Islet of Langerhans (tissue), 1 donor: ENCODE results near the gene SLC36A1.
"Not testable (repeated sequence)": the region's sequence is repeated elsewhere in the genome, so short reads cannot be mapped to it uniquely, and the experiment has no call there.

Experiments
- FAIRE-seq: peaks from one replicate; lab custom pipeline; 2011; peaks lifted over from hg19 to GRCh38; lab: Jason Lieb, UNC

SLC36A1 gene

DNA sequence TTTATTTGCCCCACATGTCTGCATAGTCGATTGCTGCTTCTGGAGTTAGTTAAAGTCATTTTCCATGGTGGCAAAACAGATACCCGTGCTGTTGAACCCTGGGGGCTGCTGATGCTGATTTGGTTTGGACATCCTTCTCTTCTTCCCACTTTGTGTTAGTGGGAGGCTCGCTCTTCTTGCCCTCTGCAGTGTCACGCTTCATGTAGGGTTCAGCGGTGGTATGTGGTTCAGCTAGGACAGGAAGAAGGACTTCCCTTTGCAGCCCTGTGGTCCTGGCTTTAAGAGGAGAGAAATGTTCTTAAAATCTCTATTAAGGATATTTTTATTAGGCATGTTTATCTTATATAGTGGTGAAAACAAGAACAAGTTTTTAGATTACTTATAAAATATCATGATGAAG lies 36.2 kb downstream of the SLC36A1 start:
- FAIRE-seq: no peak

DNA sequence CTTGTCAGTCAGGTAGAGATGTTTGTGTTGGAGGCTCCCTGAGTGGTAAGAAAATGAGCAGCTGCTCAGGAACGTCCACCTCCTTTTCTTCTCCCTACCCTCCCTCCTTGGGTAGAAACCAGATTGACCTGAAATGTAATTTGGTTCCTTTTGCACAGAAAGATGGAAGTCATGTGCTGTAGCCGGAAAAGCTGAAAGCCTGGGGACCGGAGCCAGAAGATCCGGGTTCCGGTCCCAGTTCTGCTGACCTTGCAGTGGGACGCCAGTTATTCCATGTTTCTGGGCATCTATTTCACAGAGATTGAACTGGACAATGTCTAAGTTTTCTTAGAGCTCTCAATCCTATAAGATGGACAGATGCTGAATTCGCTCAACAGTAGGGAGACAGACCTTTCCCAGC lies 40.1 kb downstream of the SLC36A1 start:
- no peak for FAIRE-seq

DNA sequence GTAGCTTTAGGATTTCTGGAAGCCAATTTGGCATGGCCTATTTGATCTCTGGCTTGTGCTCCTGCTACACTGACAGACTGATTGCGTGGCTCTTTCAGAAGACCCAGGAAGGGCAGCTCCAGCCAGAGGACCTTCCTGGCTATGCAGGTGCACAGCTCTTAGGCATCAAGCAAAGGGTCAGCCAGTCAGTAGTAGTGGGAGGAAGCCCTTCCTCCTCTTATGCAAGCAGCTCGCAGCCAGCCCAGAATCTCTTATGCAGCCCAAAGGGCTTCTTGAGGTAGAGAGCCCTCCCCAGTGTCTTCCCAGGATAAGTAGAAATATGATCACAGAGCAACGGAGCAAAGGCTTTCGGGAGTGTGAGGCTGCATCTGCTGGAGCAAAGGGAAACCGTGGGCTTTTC lies 43.2 kb downstream of the SLC36A1 start:
- FAIRE-seq: no peak

DNA sequence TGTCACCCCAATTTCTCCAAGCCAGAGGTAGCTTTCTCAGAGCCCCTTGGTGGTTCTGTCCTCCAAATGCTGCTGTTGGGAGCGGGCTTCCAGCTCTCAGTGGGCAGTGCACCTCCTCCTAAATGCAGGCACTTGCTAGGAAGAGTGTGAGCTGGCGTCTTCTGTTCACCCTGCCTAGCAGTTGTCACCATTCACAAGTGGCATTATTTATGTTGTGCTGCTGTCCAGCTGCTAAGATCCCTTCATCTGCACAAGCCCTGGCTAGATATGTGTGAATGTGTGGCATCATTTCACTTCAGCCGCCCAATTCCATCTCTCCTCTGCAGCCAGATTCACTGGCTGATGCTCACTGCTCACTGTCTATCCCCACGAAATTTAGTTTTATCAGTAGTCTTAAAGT lies 43.7 kb downstream of the SLC36A1 start:
- no peak for FAIRE-seq

DNA sequence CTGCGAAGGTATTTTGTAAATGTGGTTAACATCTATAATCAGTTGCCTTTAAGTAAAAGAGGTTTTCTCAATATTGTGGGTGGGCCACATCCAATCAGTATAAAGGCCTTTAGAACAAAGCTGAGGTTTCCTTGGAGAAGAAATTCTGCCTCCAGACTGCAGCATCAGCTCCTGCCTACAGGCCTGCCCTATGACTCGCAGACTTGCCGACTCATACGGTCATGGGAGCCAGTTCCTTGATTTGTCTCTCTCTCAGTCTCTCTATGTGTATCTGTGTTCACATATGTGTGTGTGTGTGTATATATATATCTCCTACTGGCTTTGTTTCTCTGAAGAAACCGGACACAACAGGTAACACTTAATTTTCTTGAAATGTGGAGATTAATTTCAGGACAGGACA lies 45.3 kb downstream of the SLC36A1 start:
- no peak for FAIRE-seq

DNA sequence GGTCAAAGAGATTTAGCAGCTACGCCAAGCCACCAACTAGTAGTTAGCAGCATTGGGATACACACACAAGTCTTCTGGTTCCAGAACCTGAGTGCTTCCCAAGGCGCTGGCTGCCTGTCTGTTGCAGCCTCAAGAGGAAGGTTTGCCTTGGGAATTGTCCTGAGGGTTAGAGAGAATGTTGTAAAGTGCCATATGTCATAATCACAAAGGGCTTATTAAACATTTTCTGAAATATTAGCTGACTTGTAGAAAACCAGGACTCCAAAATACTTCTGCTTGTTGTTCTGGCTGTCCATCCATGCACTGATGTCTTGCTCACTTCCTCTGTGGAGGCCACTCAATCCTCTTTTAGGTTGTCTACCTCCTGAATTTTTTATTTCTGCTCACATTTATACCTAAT lies 46.3 kb downstream of the SLC36A1 start:
- FAIRE-seq: no peak

DNA sequence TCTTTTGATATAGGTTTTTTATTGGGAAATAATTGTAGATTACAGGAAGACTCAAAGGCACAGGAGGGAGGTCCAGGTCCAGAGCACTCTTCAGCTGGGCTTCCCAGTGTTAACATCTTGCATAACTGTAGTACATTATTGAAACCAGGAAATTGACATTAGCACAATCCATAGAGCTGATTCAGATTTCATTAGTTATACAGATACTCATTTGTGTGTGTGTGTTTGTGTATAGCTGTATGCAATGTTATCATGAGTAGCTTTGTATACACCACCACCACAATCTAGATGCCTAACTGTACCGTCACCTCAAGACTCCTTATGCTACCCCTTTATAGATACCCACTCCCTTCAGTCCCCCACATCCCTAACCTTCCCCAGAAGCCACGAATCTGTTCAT lies 47.9 kb downstream of the SLC36A1 start:
- FAIRE-seq: no peak

DNA sequence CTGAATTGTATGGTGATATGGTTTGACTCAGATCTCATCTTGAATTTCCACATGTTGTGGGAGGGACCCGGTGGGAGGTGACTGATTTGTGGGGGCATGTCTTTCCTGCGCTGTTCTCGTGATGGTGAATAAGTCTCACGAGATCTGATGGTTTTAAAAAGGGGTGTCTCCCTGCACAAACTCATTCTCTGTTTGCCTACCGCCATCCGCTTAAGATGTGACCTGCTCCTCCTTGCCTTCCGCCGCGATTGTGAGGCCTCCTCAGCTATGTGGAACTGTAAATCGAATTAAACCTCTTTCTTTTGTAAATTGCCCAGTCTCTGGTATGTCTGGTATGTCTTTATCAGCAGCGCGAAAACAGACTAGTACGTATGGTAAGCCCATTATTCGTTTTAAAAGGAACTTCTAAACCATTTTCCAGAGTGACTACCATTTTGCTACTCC lies 48.7 kb downstream of the SLC36A1 start:
- FAIRE-seq: no peak

DNA sequence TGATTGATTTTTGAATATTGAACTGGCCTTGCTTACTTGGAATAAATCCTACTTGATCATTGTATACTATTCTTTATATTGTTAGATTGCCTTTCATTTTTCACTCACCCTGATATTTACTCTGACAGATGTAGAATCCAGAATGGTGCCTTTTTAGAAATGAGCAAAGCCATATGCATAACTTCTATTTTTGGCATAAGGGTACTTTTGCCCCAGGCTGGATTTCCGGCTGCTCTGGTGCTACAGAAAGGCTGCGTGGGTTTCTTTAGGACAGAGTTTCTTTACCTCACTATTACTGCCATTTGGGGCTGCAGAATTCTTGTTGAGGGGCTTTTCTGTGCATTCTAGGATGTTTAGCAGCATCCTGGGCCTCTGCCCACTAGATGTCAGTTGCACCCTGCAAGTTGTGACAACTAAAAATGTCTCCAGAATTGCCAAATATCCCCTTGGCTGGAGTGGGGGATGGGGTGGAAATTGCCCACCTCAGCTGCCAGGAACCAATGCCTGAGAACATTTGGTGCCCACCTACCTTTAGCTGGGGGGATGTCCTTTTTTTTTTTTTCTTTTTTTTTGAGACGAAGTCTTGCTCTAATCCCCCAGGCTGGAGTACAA lies 50.1 kb downstream of the SLC36A1 start:
- no peak for FAIRE-seq

DNA sequence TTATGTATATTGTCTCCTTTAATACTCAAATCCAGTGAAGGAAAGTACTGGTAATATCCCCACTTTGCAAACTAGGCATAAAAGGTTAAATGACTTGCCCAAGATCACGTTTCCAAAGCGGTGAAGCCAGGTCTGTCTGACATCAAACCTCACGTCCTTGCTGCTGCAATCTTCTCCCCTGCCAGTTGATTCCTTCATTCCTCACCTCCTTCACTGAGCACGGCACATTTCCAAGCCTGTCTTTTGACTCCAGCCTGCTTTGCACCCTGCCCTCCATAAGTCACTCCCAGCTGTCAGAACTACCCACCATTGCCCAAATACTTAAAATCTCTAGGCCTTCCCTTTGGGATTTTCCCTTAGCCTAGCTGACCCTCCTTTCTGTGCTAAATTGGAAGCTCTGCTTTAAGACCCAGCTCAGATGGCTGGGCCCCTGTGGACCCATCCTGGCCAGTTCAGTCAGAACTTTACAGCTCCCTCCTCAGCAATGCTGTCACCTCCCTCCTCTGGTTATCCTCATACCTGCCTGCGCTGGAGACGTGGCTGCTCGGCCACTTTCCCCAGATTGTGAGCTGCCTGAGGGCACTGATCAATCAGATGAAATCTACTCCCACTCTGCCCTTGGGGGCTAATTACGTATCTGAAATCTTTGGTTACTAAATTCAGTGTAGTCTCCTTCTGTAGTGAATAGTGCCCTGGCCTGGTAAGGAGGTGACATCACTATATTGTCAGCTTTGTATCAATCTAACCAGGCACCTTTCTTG lies 51.2 kb downstream of the SLC36A1 start:
- no peak for FAIRE-seq

DNA sequence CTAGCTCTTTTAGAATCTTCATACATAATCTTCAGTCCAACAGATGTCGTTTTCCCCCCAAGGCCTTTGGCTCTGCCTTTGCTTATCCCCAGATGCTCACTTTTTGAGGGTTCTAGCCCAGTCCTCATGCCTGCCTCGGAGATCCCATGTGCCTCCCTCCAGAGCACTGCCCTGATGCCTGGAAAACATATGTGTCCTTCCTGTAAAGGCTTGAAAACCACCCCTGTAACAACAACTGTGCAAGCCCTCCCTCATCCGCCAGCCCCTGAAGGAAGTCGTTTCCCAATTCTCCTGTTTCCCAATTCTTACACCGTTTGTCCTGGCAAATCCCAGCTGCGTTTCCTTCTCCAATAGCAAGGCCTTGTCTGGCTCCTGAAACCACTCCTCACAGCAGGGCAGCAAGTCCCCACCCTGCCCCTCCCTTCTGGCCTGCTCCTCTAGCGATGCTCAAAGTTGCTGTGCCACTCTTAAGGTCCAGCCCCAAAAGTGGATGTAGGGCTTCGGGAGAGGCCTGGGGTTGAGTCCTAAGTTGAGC lies 52.2 kb downstream of the SLC36A1 start:
- FAIRE-seq: no peak

DNA sequence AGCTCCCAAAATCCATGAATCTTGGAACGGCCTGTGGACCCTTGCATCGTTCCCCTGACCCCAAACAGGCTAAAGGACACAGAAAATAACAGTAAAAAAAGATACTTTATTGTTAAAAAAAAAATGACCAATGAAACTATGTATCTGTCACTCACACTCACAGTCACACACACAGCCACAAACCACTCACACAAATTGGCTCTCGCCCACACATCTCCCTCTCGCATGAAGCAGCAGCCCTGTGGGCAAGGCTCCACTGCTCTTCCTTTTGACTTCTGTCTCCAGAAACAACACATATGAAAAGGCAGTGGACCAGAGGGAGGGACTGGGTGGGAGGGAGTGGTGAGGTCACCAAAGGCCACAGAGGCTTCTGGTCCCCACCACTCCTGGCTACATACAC lies 56.6 kb downstream of the SLC36A1 start:
- no peak for FAIRE-seq

DNA sequence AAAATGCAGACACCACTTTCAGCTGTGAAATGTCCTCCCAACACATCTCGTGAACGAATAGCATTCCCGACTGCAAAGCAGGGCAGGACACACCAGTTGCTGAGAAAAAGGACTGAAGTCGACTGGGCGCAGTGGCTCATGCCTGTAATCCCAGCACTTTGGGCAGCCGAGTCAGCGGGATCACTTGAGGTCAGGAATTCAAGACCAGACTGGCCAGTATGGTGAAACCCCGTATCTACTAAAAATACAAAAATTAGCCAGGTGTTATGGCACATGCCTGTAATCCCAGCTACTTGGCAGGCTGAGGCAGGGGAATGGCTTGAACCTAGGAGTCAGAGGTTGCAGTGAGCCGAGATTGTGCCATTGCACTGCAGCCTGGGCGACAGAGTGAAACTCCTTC lies 60.9 kb downstream of the SLC36A1 start:
- not testable (repeated sequence) for FAIRE-seq

DNA sequence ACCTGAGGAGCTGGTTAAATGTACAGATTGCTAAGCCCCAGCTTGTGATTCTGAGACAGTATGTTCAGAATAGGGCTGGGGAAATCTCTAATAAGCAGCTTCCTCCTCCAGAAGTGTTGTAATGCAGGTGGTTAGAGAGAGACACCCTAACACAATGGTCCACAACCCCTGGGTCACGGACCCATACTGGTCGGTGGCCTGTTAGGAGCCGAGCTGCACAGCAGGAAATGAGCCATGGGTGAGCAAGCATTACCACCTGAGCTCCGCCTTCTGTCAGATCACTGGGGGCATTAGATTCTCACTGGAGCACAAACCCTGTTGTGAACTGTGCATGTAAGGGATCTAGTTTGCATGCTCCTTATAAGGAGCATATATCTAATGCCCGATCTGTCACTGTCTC lies 61.8 kb downstream of the SLC36A1 start:
- FAIRE-seq: no peak

DNA sequence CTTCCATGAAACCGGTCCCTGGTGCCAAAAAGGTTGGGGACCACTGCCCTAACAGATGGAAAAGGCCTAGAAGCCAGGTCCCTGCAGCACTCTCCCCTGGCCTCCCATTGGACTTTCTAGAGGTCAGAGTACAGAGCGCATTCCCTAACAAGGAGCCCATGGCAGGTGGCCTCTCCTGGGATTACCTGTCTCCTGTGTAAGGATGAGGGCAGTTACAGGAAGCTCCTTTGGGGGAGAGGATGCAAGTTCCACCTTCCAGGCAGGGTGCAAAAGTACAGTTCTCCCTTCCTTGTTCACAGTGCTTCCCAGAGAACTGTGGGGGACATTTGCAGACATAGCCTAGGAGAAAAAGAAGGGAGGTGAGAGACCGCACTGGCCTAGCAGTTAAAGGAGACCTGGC lies 62.4 kb downstream of the SLC36A1 start:
- FAIRE-seq: no peak

DNA sequence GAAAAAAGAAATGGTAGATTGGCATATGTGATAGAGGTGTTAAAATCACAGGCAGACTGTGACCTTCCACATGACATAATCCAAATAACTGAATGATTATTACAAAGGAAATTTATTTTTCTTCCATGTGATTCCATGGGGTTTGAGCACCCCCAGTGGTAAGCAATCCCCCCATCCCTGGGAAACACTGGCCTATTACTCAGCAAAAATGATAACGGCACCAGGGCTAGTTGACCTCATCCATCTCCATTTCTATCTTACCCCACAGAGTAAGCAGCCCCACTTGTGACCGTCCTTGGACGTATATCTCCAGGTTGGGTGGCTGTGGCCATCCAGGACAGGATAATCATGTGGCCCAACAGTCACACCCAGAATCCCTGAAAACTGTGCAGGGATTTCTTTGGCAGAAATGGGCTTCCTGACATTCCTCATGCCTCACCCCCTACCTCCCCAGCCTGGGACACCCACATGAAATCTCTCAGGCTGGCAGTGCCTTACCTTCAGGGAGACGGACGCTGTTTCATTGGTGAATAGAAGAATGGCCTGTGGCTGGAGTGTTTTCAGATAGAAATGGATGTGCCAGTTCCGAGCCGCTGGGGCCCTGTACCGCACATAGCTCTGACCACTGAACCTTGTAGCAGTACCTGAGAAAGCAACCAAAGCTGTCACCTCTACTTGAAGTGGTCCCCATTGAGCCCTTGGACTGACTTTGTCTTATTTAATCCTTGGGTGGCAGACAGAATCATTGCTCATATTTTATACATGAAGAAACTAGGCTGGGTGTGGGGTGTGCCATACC lies 69.9 kb downstream of the SLC36A1 start:
- no peak for FAIRE-seq

DNA sequence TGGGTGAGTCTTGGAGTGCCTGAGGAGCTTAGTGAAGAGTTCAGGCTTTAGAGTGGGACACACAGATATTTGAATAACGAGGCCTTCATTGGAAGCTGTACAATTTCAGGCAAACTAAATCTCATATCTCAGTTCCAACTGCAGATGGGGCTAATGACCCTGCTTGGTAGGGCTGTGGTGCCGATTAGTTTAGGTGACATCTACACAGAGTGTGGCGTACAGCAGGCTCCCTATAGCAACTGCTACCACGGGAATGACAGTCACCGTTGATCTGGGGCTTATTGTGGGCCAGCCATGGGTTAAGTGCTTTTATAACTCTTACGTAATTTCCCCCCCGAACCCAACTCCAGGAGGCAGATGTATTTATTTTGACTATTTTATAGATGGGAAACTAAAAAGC lies 72.9 kb downstream of the SLC36A1 start:
- FAIRE-seq: no peak

DNA sequence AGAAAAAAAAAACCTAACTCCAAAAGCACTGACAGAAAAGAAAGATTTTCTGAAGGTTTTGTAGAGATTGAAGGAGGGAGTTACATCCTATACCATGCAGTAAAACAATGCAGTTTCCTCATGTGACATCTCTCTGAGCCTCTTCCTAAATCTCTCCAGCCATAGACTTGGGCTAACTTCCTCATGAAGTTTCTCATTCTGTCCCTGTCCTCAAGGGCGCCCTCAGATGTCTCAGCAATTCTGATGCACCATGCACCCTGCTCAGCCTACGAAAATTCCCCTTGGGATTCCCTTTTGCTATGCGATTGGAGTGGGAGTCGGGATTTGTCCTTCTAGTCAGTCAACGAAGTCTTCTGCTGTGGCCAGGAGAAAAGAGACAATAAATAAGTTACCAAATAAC lies 74.8 kb downstream of the SLC36A1 start:
- no peak for FAIRE-seq

DNA sequence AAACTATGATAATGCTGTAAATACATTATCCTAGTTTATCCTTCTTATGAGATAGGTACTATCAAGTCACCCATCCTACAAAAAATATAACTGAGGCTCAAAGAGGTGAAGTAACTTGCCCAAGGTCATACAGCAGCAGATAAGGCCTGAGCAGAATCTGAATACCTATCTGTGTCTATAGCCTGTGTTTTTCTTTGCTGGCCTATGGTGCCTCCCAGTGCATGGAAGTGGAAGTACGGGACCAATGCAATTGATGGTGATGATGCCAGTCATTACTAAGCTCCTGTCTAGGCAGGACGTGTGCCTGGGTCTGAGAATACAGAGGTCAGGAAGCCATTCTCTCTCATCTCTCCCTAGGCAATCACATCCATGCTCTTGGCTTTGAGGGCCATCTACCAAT lies 75.9 kb downstream of the SLC36A1 start:
- FAIRE-seq: no peak

DNA sequence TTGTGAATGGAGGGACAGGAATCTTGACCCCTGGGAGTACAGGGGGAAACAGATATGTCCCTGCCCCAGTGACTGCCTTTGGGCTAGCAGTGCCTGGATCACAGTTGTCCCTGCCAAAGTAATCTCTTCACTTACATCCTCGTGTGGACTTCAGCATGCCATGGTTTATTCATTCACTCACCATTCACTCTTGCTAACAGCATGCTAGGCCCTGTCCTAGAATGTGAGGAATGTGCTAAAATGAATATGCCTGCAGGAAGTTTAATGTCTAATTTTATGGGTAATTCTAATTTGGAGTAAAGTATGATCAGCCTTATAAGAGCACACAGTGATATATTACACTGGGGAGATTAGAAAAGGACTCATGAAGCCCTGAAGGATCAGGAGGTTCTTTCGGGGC lies 80.8 kb downstream of the SLC36A1 start:
- FAIRE-seq: no peak

DNA sequence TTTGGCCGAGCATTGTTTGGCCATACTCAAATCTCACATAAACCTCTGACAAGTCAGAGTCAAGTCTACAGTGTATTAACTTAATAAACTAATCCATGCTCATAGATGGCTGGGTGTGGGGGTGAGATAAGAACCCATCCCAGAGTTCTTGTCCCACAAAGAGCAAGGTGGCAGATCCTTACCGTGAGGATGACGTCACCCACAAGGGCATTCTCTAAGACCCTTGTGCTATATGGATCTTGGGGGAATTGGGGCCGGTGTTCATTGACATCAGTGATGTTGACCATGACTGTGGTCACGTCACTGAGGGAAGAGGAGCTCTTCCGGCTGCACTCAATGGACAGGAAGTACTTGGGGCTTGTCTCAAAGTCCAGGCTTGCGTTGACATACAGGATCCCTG lies 81.6 kb downstream of the SLC36A1 start:
- FAIRE-seq: no peak

DNA sequence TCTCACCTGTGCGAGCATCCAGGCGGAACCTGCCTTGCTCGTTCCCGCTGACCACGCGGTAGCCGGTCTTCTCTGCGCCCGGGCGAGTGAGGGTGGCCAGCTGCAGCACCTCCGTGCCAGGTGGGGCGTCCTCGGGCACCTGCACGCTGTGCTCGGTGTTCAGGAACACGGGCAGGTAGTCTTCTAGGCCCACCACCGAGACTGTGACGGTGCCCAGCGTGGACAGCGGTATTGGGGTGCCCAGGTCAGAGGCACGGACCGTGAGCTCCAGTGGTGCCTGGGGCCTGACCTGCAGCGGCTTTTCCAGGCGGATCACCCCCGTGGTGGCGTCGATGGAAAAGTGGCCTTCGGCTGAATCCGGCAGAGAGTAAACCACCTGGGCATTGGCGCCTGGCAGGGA lies 84.2 kb downstream of the SLC36A1 start:
- FAIRE-seq: no peak

DNA sequence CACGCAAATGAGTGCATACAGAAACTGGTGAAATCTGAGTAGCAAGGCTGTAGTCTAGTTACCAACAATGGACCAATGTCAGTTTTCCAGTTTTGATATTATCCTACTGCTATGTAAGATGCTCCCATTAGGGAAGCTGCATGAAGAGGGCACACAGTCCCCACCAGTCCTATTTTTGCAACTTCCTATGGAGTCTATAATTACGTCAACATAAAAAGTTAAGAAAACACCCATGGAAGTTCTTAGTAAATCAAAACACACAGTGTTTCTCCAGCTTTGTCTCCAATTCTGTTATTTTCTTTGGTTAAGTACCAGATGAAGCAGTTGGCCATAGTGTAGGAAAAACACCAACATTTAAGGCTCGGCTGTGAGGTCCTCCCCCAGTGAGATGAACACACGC lies 85.0 kb downstream of the SLC36A1 start:
- no peak for FAIRE-seq
